Stimulated activated CD8-positive, alpha-beta memory T cell treated with anti-CD3 and anti-CD28 coated beads, Interleukin-12 subunit alpha, Interleukin-12 subunit beta, amount 100 ng/mL, for 4 hours (primary cell): Measurements from ENCODE around the gene TSTD2.
A peak's percentile ranks its signal among the peaks of the same experiment; 100 is the strongest.

Experiments
- DNase-seq: peaks from one replicate; pipeline ENCODE4 v3.0.0-alpha.2; 2020; ENCODE audit warnings: low read depth

TSTD2 gene

GRCh38 chr9:97632985-97633858, at the start of gene TSTD2, which contains the start of gene NCBP1:
TSTD2 (minus strand) TSS chr9:97633368; CDS start chr9:97627562, 5,806 bp downstream.
NCBP1 (plus strand) TSS chr9:97633821; CDS start chr9:97633882, 61 bp downstream.
- DNase-seq = peak; percentile 93

- DNase-seq = no peak
These were observed 49.1 kb upstream of the TSTD2 start for GRCh38 chr9:97682242-97682641.

- no peak for DNase-seq
These were observed 42.5 kb upstream of the TSTD2 start for GRCh38 chr9:97675655-97676054.

- DNase-seq = no peak
These were observed 40.8 kb upstream of the TSTD2 start for GRCh38 chr9:97673922-97674321.

GRCh38 chr9:97672403-97672802, 39.2 kb upstream of the TSTD2 start:
- DNase-seq = no peak

- no peak for DNase-seq
These were observed 37.4 kb upstream of the TSTD2 start for GRCh38 chr9:97670586-97670985.

GRCh38 chr9:97668485-97668884, 35.3 kb upstream of the TSTD2 start:
- no peak for DNase-seq

GRCh38 chr9:97666907-97667686, 33.9 kb upstream of the TSTD2 start:
- DNase-seq = no peak

- DNase-seq = no peak
These were observed 32.6 kb upstream of the TSTD2 start for GRCh38 chr9:97665742-97666141.

GRCh38 chr9:97660847-97661246, 27.7 kb upstream of the TSTD2 start:
- no peak for DNase-seq

- no peak for DNase-seq
These were observed 27.2 kb upstream of the TSTD2 start for GRCh38 chr9:97660340-97660739.

- no peak for DNase-seq
These were observed 26.6 kb upstream of the TSTD2 start for GRCh38 chr9:97659771-97660170.

- no peak for DNase-seq
These were observed 25.5 kb upstream of the TSTD2 start for GRCh38 chr9:97658707-97659106.

GRCh38 chr9:97651646-97652045, 18.5 kb upstream of the TSTD2 start:
- DNase-seq = no peak

- DNase-seq = no peak
These were observed 14.8 kb upstream of the TSTD2 start for GRCh38 chr9:97647996-97648395.

- DNase-seq = no peak
These were observed 12.6 kb upstream of the TSTD2 start for GRCh38 chr9:97645720-97646119.

- DNase-seq = no peak
These were observed 7.2 kb upstream of the TSTD2 start for GRCh38 chr9:97640325-97640724.

GRCh38 chr9:97638666-97639065, 5.5 kb upstream of the TSTD2 start:
- no peak for DNase-seq

GRCh38 chr9:97636903-97637302, 3.7 kb upstream of the TSTD2 start:
- DNase-seq = no peak

- no peak for DNase-seq
These were observed 1.9 kb upstream of the TSTD2 start for GRCh38 chr9:97635026-97635425.

GRCh38 chr9:97633859-97634490, 807 bp upstream of the TSTD2 start:
- DNase-seq = no peak

GRCh38 chr9:97632248-97632984, 752 bp downstream of the TSTD2 start:
- DNase-seq = no peak
